A549 (cell line): ENCODE data around the gene FBLIM1.

ENCODE experiments used
- BHLHE40 ChIP-seq: IDR thresholded peaks from 2 replicates; pipeline ENCODE4 v1.6.1; 2012; ENCODE audit warnings: low read depth, low read length, inconsistent platforms
- CHD2 ChIP-seq: fragments of 150-350 bp; IDR thresholded peaks from 2 replicates; pipeline ENCODE4 v1.6.1; 2014; ENCODE audit warnings: low read length; ENCODE audit not compliant: partially characterized antibody
- CHD4 ChIP-seq: fragments of 200-600 bp; sonication (generic); IDR thresholded peaks from 2 replicates; pipeline ENCODE4 v1.6.1; 2016; ENCODE audit warnings: antibody characterized with exemption, mild to moderate bottlenecking, borderline replicate concordance
- EP300 ChIP-seq, 2 experiments: fragments of >200 bp; sonication (Bioruptor Twin); formaldehyde crosslinking; IDR thresholded peaks; 2 replicates in 1 of 2; 3 replicates in 1 of 2; pipeline ENCODE4 v1.6.1; 2016 to 2017
- JUNB ChIP-seq: fragments of >200 bp; sonication (Bioruptor Twin); formaldehyde crosslinking; IDR thresholded peaks from 2 replicates; pipeline ENCODE4 v1.6.1; 2016
- KDM1A ChIP-seq: fragments of 200-600 bp; sonication (generic); IDR thresholded peaks from 2 replicates; pipeline ENCODE4 v1.6.1; 2016; ENCODE audit warnings: low read depth, mild to moderate bottlenecking
- POLR2A ChIP-seq: IDR thresholded peaks from 2 replicates; pipeline ENCODE4 v1.6.1; 2012; ENCODE audit warnings: mild to moderate bottlenecking, low read length
- RAD21 ChIP-seq, 2 experiments: fragments of >200 bp in 1 of 2; sonication (Bioruptor Twin) in 1 of 2; formaldehyde crosslinking in 1 of 2; IDR thresholded peaks in 1 of 2; conservative IDR thresholded peaks in 1 of 2; 2 replicates in 1 of 2; 3 replicates in 1 of 2; pipeline ENCODE4 v1.6.1; 2012 to 2018; ENCODE audit warnings: inconsistent platforms in 1 of 2
- RCOR1 ChIP-seq: fragments of 150-350 bp; IDR thresholded peaks from 2 replicates; pipeline ENCODE4 v1.6.1; 2014; ENCODE audit warnings: antibody characterized with exemption, low read length, low read depth
- SMC3 ChIP-seq: fragments of >200 bp; sonication (Bioruptor Twin); formaldehyde crosslinking; IDR thresholded peaks from 3 replicates; pipeline ENCODE4 v1.6.1; 2018; ENCODE audit warnings: inconsistent platforms
- SREBF2 ChIP-seq: fragments of 450-650 bp; IDR thresholded peaks from 2 replicates; pipeline ENCODE4 v1.6.1; 2014; ENCODE audit warnings: mild to moderate bottlenecking, moderate library complexity
- TF ChIP-seq, protein P1 (sequence below): IDR thresholded peaks from 2 replicates; pipeline ENCODE4 v1.6.1; 2012
- TF ChIP-seq, protein P2 (sequence below): fragments of >200 bp; sonication (Bioruptor Twin); formaldehyde crosslinking; IDR thresholded peaks from 3 replicates; pipeline ENCODE4 v1.5.1; 2016
- TF ChIP-seq, protein P3 (sequence below): fragments of 200-600 bp; sonication (generic); IDR thresholded peaks from 2 replicates; pipeline ENCODE4 v1.6.1; 2016; ENCODE audit warnings: antibody characterized with exemption, mild to moderate bottlenecking, moderate library complexity

DNA sequence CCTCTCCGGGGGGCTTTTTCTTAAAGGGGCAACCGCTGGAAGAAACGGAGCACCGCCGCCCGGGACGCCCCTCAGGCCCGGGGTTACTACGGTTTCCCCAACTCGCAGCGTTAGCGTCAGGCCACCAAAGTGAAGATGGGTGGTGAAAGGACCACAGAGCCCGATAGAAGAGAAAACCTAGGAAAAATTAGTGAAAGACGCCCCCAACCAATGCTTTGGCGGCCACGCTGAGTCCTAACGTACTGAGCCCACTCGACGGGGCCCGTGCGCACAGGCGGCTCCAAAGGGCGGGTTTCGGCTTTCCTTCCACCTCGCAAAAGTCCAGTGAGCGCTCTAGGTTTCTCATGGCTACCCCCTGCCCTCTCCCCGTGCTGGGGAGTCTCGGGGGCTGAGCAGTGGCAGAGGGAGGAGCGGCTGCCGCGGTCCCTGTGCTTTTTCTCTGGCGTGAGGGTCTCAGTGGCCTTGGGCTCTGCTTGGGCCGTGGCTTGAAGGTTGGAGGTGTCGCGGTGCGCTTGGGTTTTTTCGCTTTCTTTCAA lies 76.7 kb downstream of the FBLIM1 start:
- TF ChIP-seq POLR2A (peak; percentile 26), SREBF2 (no peak), SMC3 (no peak), RCOR1 (no peak), JUNB (no peak), KDM1A (no peak), RAD21 (conservative IDR thresholded peaks at IDR 0.05 in 1 of 2, IDR thresholded peaks at IDR 0.05 in 1 of 2) (no peak), EP300 (IDR thresholded peaks at IDR 0.05) (no peak), CHD4 (no peak), BHLHE40 (no peak), CHD2 (no peak)
- TF ChIP-seq, protein P1, sequence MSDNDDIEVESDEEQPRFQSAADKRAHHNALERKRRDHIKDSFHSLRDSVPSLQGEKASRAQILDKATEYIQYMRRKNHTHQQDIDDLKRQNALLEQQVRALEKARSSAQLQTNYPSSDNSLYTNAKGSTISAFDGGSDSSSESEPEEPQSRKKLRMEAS = no peak
- TF ChIP-seq, protein P2, sequence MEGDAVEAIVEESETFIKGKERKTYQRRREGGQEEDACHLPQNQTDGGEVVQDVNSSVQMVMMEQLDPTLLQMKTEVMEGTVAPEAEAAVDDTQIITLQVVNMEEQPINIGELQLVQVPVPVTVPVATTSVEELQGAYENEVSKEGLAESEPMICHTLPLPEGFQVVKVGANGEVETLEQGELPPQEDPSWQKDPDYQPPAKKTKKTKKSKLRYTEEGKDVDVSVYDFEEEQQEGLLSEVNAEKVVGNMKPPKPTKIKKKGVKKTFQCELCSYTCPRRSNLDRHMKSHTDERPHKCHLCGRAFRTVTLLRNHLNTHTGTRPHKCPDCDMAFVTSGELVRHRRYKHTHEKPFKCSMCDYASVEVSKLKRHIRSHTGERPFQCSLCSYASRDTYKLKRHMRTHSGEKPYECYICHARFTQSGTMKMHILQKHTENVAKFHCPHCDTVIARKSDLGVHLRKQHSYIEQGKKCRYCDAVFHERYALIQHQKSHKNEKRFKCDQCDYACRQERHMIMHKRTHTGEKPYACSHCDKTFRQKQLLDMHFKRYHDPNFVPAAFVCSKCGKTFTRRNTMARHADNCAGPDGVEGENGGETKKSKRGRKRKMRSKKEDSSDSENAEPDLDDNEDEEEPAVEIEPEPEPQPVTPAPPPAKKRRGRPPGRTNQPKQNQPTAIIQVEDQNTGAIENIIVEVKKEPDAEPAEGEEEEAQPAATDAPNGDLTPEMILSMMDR = no peak
- TF ChIP-seq, protein P3, sequence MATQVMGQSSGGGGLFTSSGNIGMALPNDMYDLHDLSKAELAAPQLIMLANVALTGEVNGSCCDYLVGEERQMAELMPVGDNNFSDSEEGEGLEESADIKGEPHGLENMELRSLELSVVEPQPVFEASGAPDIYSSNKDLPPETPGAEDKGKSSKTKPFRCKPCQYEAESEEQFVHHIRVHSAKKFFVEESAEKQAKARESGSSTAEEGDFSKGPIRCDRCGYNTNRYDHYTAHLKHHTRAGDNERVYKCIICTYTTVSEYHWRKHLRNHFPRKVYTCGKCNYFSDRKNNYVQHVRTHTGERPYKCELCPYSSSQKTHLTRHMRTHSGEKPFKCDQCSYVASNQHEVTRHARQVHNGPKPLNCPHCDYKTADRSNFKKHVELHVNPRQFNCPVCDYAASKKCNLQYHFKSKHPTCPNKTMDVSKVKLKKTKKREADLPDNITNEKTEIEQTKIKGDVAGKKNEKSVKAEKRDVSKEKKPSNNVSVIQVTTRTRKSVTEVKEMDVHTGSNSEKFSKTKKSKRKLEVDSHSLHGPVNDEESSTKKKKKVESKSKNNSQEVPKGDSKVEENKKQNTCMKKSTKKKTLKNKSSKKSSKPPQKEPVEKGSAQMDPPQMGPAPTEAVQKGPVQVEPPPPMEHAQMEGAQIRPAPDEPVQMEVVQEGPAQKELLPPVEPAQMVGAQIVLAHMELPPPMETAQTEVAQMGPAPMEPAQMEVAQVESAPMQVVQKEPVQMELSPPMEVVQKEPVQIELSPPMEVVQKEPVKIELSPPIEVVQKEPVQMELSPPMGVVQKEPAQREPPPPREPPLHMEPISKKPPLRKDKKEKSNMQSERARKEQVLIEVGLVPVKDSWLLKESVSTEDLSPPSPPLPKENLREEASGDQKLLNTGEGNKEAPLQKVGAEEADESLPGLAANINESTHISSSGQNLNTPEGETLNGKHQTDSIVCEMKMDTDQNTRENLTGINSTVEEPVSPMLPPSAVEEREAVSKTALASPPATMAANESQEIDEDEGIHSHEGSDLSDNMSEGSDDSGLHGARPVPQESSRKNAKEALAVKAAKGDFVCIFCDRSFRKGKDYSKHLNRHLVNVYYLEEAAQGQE = no peak
